PC-3 (cell line): ENCODE data around the gene ZNF532. TPM values are rescaled to one million over a fixed set of nuclear protein-coding genes. Genes with fewer than 3 reads are reported as not detected.

Source experiments
- ATAC-seq: fragments of 200-7000 bp; cut with Tn5 transposase; 2 replicates; pipeline ENCODE4 v1.9.1; 2020; ENCODE audit warnings: mild to moderate bottlenecking, moderate library complexity
- BruUV-seq: library from RNA; stranded (reverse); fragments of 400-500 nt; replicated peaks from 2 replicates; lab custom pipeline; 2021; lab: Mats Ljungman, UMichigan
- CTCF ChIA-PET: fragments of 300-600 bp; sonication (Branson Sonifier 250); formaldehyde crosslinking; loops from one replicate; lab custom pipeline; 2022; ENCODE audit warnings: antibody characterized with exemption; lab: Charles Lee
- POLR2A ChIA-PET: fragments of 300-600 bp; sonication (Branson Sonifier 250); formaldehyde crosslinking; loops from one replicate; lab custom pipeline; 2022; ENCODE audit warnings: antibody characterized with exemption; ENCODE audit not compliant: unreplicated experiment; lab: Charles Lee
- DNase-seq: peaks from one replicate; pipeline ENCODE4 v3.0.0-alpha.2; 2015
- H2AFZ ChIP-seq: fragments of 300-600 bp; sonication (generic); 2 replicates; pipeline ENCODE4 v1.6.0; 2016; ENCODE audit warnings: antibody characterized with exemption, low read length
- H3F3A ChIP-seq: fragments of 300-600 bp; sonication (generic); one replicate; pipeline ENCODE4 v1.6.0; 2017; ENCODE audit warnings: antibody characterized with exemption, low read length, control low read depth, mild to moderate bottlenecking; ENCODE audit not compliant: unreplicated experiment
- H3K27ac ChIP-seq: fragments of 300-600 bp; sonication (generic); 2 replicates; pipeline ENCODE4 v1.5.1; 2016; ENCODE audit warnings: mild to moderate bottlenecking, low read length
- H3K27me3 ChIP-seq: fragments of 300-600 bp; sonication (generic); 2 replicates; pipeline ENCODE4 v1.6.1; 2016; ENCODE audit warnings: low read length, mixed read lengths
- H3K36me3 ChIP-seq: fragments of 300-600 bp; sonication (generic); 2 replicates; pipeline ENCODE4 v1.6.1; 2016; ENCODE audit warnings: low read depth, mixed run types, low read length, mixed read lengths
- H3K4me1 ChIP-seq: fragments of 300-600 bp; sonication (generic); 2 replicates; pipeline ENCODE4 v1.5.1; 2016; ENCODE audit warnings: low read length; ENCODE audit not compliant: insufficient read depth
- H3K4me2 ChIP-seq: fragments of 300-600 bp; sonication (generic); 2 replicates; pipeline ENCODE4 v1.6.0; 2016; ENCODE audit warnings: low read length
- H3K4me3 ChIP-seq: fragments of 300-600 bp; sonication (generic); 2 replicates; pipeline ENCODE4 v1.5.1; 2016; ENCODE audit warnings: mild to moderate bottlenecking, low read length, mixed read lengths
- H3K79me2 ChIP-seq: fragments of 300-600 bp; sonication (generic); 2 replicates; pipeline ENCODE4 v1.6.1; 2017; ENCODE audit warnings: low read length, mixed read lengths
- H3K9ac ChIP-seq: fragments of 300-600 bp; sonication (generic); 2 replicates; pipeline ENCODE4 v1.6.0; 2016; ENCODE audit warnings: mild to moderate bottlenecking, low read length
- H3K9me2 ChIP-seq: fragments of 300-600 bp; sonication (generic); replicated peaks from 2 replicates; pipeline ENCODE4 v1.6.1; 2016; ENCODE audit warnings: mixed run types, low read length, mixed read lengths
- H3K9me3 ChIP-seq: fragments of 300-600 bp; sonication (generic); 2 replicates; pipeline ENCODE4 v1.6.1; 2016; ENCODE audit warnings: low read length, mixed read lengths
- H4K20me1 ChIP-seq: fragments of 300-600 bp; sonication (generic); 2 replicates; pipeline ENCODE4 v1.6.1; 2016; ENCODE audit warnings: low read length, mixed read lengths
- EZH2 ChIP-seq: fragments of 300-600 bp; sonication (generic); IDR thresholded peaks from one replicate; pipeline ENCODE4 v1.6.1; 2017; ENCODE audit warnings: antibody characterized with exemption, mild to moderate bottlenecking, low read length; ENCODE audit not compliant: unreplicated experiment
- EZH2phosphoT487 ChIP-seq: fragments of 300-600 bp; sonication (generic); IDR thresholded peaks from 2 replicates; pipeline ENCODE4 v1.6.1; 2018; ENCODE audit warnings: mild to moderate bottlenecking, antibody characterized with exemption, low read length, borderline replicate concordance
- intact Hi-C: fragments of 100-400 bp; cut with micrococcal nuclease; formaldehyde crosslinking; loops from 2 replicates; pipeline ENCODE4 v1.9.0; 2023
- total RNA-seq: library from RNA; depleted of rRNA; stranded (reverse); fragments of >200 nt; gene quantifications from 2 replicates; pipeline ENCODE4 v1.2.3, GENCODE V29; 2014
- TF ChIP-seq, protein P1 (sequence below): fragments of 300-600 bp; sonication (generic); conservative IDR thresholded peaks from 2 replicates; pipeline ENCODE4 v1.5.1; 2017; ENCODE audit warnings: antibody characterized with exemption, low read depth, mild to moderate bottlenecking, low read length

Gene ZNF532
- total RNA-seq, 1 experiment from 2014 or later = 47.3 TPM

- H3K9me3 ChIP-seq = no peaks in the 10 kb centered on the region
- BruUV-seq = no TSS peak
- ATAC-seq (no peak), DNase-seq (no peak)
- no peak overlapping the region for H3K27ac ChIP-seq
- intact Hi-C loops = no loop called here
- no peak overlapping the region for H3K4me3 ChIP-seq
- no peak for TF ChIP-seq EZH2
- no peak for TF ChIP-seq EZH2phosphoT487
- TF ChIP-seq, protein P1, sequence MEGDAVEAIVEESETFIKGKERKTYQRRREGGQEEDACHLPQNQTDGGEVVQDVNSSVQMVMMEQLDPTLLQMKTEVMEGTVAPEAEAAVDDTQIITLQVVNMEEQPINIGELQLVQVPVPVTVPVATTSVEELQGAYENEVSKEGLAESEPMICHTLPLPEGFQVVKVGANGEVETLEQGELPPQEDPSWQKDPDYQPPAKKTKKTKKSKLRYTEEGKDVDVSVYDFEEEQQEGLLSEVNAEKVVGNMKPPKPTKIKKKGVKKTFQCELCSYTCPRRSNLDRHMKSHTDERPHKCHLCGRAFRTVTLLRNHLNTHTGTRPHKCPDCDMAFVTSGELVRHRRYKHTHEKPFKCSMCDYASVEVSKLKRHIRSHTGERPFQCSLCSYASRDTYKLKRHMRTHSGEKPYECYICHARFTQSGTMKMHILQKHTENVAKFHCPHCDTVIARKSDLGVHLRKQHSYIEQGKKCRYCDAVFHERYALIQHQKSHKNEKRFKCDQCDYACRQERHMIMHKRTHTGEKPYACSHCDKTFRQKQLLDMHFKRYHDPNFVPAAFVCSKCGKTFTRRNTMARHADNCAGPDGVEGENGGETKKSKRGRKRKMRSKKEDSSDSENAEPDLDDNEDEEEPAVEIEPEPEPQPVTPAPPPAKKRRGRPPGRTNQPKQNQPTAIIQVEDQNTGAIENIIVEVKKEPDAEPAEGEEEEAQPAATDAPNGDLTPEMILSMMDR = no peak
- no peaks in the 10 kb centered on the region for H3F3A ChIP-seq
- no peaks in the 10 kb centered on the region for H4K20me1 ChIP-seq
- no peaks in the 10 kb centered on the region for H3K4me1 ChIP-seq
- H3K36me3 ChIP-seq = peaks cover 27% of the 10 kb centered on the region
- no peaks in the 10 kb centered on the region for H3K9me2 ChIP-seq
- POLR2A ChIA-PET = no interaction called here
- CTCF ChIA-PET = no interaction called here
- no peak overlapping the region for H2AFZ ChIP-seq
- H3K9ac ChIP-seq = no peak overlapping the region
- H3K4me2 ChIP-seq = no peak overlapping the region
- H3K27me3 ChIP-seq = no peaks in the 10 kb centered on the region
- peaks cover 14% of the 10 kb centered on the region; the same call in 1 of the 2 replicates for H3K79me2 ChIP-seq
These were observed 103.1 kb downstream of the ZNF532 start for GRCh38 chr18:58967751-58968254.

DNA sequence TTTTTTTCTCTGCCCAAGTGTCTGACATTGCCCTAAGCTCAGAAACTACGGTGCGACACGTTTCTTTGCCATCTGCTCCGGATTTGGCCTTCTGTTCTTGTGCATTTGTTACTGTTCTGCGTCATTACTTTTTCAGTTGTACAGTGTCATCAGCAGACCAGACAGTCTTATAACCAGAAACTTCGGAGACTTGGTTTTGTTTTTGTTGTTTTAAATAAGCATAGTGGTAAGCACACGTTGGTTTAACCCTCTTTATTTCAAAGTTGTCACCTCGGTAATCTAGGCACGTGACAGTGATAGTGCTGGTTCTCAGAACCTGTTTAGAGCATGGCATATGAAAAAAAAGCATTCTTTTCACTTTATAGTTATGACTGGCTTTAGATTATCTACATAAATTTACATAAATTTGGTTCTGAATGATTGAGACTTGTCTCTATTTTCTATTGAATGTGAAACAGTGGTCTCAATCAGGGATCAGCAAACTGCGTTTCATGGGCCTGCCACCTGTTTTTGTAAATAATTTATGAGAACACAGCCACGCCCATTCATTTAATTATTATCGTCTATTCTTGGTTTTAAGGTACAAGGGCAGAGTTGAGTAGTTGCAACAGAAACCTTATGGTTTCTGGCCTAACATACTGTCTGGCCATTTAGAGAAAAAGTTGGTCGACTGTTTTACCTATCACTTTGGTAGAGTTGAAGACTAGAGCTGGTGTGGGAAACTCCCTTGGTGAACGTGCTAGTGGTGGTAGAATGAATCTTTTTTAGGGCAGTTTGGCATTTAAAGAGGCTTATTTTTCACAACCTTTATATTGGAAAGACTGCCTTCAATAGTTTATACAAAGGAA, 106.5 kb downstream of the ZNF532 start:
- intact Hi-C loops = no loop called here
- no peak for ATAC-seq
- ChIA-PET CTCF (no interaction called here), POLR2A (no interaction called here)
- H2AFZ ChIP-seq = no peak overlapping the region
- H3K4me1 ChIP-seq = no peaks in the 10 kb centered on the region
- H3K36me3 ChIP-seq = peaks cover 34% of the 10 kb centered on the region
- H3K79me2 ChIP-seq = 0 out of 2 replicates have a peak, but pooled peaks cover 8% of the 10 kb centered on the region
- BruUV-seq = no TSS peak
- H3F3A ChIP-seq = no peaks in the 10 kb centered on the region
- H3K9ac ChIP-seq = no peak overlapping the region
- H3K4me2 ChIP-seq = no peak overlapping the region
- no peaks in the 10 kb centered on the region for H3K27me3 ChIP-seq
- no peaks in the 10 kb centered on the region for H3K9me2 ChIP-seq
- TF ChIP-seq EZH2 = no peak
- H3K9me3 ChIP-seq = no peaks in the 10 kb centered on the region
- H3K4me3 ChIP-seq = no peak overlapping the region
- no peak for DNase-seq
- H3K27ac ChIP-seq = no peak overlapping the region
- no peaks in the 10 kb centered on the region for H4K20me1 ChIP-seq

- no peak for ATAC-seq
These were observed 110.6 kb downstream of the ZNF532 start for GRCh38 chr18:58975296-58975695.

More at GRCh38 chr18:58975296-58975695, 110.6 kb downstream of the ZNF532 start:
- Histone ChIP-seq H4K20me1 (no peaks in the 10 kb centered on the region), H3K27ac (no peak overlapping the region), H3K36me3 (peaks cover 27% of the 10 kb centered on the region), H3K79me2 (0 out of 2 replicates have a peak, but pooled peaks cover 8% of the 10 kb centered on the region), H3F3A (no peaks in the 10 kb centered on the region), H3K9ac (no peak overlapping the region), H3K9me3 (no peaks in the 10 kb centered on the region), H3K9me2 (no peaks in the 10 kb centered on the region), H2AFZ (no peak overlapping the region), H3K4me1 (no peaks in the 10 kb centered on the region), H3K4me3 (no peak overlapping the region), H3K27me3 (no peaks in the 10 kb centered on the region), H3K4me2 (no peak overlapping the region)
- no peak for TF ChIP-seq EZH2phosphoT487
- TF ChIP-seq, protein P1 = no peak
- TF ChIP-seq EZH2 = no peak
- intact Hi-C loops = no loop called here
- POLR2A ChIA-PET = no interaction called here
- no TSS peak for BruUV-seq
- CTCF ChIA-PET = no interaction called here
- no peak for DNase-seq
